ENCODE data around the gene C16orf46. TPM values are rescaled to one million over a fixed set of nuclear protein-coding genes. Genes with fewer than 3 reads are reported as not detected.

The C16orf46 gene
- total and polyA plus RNA-seq, 2 experiments from 2014 or later = 0.59 to 1.4 TPM

DNA sequence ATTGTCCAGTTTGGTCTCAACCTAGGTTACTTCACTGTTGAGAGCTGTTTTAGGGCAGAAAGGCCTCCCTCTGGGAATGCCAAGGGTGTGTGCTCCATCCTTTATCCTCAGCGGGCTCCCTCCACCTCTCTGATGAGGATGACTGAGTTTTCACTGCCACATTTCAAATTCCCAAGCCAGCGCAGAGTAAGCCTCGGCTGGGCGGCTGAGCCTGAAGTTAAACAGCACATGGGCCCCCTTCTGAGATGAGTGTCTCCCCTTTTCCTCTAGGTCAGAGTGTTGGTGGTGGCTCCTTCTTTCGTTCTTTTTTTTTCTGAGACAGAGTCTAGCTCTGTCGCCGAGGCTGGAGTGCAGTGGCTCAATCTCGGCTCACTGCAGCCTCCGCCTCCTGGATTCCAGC is 24.7 kb upstream of the C16orf46 start:
- no peak for ATAC-seq
- no peaks in the 10 kb centered on the region for H4K20me1 ChIP-seq (replicated peaks; ENCODE audit: insufficient read depth)
- no peaks in the 10 kb centered on the region for H3F3A ChIP-seq (replicated peaks; ENCODE audit: low read depth)
- Mint-ChIP-seq H3K4me1 (peaks cover 2% of the 10 kb centered on the region; the same call in 2 of the 3 replicates), H3K36me3 (ENCODE audit: low read depth) (no peaks in the 10 kb centered on the region), H3K4me3 (no peak overlapping the region), H3K27ac (no peak overlapping the region), H3K9me3 (no peaks in the 10 kb centered on the region; the same call in 2 of the 3 replicates), H3K27me3 (ENCODE audit: insufficient read depth, low read depth, poor library complexity) (peaks cover 2% of the 10 kb centered on the region)
- H2AFZ ChIP-seq = no peak overlapping the region
- H3K9me2 ChIP-seq (ENCODE audit: insufficient read depth) = peaks cover 6% of the 10 kb centered on the region; the same call in 1 of the 2 replicates
- no peaks in the 10 kb centered on the region for H3K36me3 ChIP-seq (ENCODE audit: insufficient read depth)
- H3K79me2 ChIP-seq (replicated peaks; ENCODE audit: insufficient read depth) = no peaks in the 10 kb centered on the region
- DNase-seq (ENCODE audit: low spot score) = no peak
- H3K4me3 ChIP-seq = no peak overlapping the region
- no peak overlapping the region for H3K4me2 ChIP-seq
- no peaks in the 10 kb centered on the region for H3K4me1 ChIP-seq (ENCODE audit: insufficient read depth)
- H3K27me3 ChIP-seq (ENCODE audit: insufficient read depth) = no peaks in the 10 kb centered on the region
- H3K27ac ChIP-seq (ENCODE audit: low read depth) = no peak overlapping the region
- TF ChIP-seq EZH2 (IDR thresholded peaks at IDR 0.05; ENCODE audit: low read depth, unreplicated experiment) = no peak
- no peak for TF ChIP-seq STAT1 (IDR thresholded peaks at IDR 0.05; ENCODE audit: unreplicated experiment)
- TF ChIP-seq, protein P1, sequence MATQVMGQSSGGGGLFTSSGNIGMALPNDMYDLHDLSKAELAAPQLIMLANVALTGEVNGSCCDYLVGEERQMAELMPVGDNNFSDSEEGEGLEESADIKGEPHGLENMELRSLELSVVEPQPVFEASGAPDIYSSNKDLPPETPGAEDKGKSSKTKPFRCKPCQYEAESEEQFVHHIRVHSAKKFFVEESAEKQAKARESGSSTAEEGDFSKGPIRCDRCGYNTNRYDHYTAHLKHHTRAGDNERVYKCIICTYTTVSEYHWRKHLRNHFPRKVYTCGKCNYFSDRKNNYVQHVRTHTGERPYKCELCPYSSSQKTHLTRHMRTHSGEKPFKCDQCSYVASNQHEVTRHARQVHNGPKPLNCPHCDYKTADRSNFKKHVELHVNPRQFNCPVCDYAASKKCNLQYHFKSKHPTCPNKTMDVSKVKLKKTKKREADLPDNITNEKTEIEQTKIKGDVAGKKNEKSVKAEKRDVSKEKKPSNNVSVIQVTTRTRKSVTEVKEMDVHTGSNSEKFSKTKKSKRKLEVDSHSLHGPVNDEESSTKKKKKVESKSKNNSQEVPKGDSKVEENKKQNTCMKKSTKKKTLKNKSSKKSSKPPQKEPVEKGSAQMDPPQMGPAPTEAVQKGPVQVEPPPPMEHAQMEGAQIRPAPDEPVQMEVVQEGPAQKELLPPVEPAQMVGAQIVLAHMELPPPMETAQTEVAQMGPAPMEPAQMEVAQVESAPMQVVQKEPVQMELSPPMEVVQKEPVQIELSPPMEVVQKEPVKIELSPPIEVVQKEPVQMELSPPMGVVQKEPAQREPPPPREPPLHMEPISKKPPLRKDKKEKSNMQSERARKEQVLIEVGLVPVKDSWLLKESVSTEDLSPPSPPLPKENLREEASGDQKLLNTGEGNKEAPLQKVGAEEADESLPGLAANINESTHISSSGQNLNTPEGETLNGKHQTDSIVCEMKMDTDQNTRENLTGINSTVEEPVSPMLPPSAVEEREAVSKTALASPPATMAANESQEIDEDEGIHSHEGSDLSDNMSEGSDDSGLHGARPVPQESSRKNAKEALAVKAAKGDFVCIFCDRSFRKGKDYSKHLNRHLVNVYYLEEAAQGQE (IDR thresholded peaks at IDR 0.05; ENCODE audit: unreplicated experiment) = no peak
- TF ChIP-seq, protein P2, sequence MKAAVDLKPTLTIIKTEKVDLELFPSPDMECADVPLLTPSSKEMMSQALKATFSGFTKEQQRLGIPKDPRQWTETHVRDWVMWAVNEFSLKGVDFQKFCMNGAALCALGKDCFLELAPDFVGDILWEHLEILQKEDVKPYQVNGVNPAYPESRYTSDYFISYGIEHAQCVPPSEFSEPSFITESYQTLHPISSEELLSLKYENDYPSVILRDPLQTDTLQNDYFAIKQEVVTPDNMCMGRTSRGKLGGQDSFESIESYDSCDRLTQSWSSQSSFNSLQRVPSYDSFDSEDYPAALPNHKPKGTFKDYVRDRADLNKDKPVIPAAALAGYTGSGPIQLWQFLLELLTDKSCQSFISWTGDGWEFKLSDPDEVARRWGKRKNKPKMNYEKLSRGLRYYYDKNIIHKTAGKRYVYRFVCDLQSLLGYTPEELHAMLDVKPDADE (IDR thresholded peaks at IDR 0.05) = no peak
- TF ChIP-seq ZNF114 (CRISPR knock-in tag; IDR thresholded peaks at IDR 0.05) = no peak
- TF ChIP-seq EZH2phosphoT487 (IDR thresholded peaks at IDR 0.05; ENCODE audit: unreplicated experiment) = no peak
- TF ChIP-seq ZNF331 (CRISPR knock-in tag; IDR thresholded peaks at IDR 0.05; ENCODE audit: low read depth) = no peak
- TF ChIP-seq, protein P3, sequence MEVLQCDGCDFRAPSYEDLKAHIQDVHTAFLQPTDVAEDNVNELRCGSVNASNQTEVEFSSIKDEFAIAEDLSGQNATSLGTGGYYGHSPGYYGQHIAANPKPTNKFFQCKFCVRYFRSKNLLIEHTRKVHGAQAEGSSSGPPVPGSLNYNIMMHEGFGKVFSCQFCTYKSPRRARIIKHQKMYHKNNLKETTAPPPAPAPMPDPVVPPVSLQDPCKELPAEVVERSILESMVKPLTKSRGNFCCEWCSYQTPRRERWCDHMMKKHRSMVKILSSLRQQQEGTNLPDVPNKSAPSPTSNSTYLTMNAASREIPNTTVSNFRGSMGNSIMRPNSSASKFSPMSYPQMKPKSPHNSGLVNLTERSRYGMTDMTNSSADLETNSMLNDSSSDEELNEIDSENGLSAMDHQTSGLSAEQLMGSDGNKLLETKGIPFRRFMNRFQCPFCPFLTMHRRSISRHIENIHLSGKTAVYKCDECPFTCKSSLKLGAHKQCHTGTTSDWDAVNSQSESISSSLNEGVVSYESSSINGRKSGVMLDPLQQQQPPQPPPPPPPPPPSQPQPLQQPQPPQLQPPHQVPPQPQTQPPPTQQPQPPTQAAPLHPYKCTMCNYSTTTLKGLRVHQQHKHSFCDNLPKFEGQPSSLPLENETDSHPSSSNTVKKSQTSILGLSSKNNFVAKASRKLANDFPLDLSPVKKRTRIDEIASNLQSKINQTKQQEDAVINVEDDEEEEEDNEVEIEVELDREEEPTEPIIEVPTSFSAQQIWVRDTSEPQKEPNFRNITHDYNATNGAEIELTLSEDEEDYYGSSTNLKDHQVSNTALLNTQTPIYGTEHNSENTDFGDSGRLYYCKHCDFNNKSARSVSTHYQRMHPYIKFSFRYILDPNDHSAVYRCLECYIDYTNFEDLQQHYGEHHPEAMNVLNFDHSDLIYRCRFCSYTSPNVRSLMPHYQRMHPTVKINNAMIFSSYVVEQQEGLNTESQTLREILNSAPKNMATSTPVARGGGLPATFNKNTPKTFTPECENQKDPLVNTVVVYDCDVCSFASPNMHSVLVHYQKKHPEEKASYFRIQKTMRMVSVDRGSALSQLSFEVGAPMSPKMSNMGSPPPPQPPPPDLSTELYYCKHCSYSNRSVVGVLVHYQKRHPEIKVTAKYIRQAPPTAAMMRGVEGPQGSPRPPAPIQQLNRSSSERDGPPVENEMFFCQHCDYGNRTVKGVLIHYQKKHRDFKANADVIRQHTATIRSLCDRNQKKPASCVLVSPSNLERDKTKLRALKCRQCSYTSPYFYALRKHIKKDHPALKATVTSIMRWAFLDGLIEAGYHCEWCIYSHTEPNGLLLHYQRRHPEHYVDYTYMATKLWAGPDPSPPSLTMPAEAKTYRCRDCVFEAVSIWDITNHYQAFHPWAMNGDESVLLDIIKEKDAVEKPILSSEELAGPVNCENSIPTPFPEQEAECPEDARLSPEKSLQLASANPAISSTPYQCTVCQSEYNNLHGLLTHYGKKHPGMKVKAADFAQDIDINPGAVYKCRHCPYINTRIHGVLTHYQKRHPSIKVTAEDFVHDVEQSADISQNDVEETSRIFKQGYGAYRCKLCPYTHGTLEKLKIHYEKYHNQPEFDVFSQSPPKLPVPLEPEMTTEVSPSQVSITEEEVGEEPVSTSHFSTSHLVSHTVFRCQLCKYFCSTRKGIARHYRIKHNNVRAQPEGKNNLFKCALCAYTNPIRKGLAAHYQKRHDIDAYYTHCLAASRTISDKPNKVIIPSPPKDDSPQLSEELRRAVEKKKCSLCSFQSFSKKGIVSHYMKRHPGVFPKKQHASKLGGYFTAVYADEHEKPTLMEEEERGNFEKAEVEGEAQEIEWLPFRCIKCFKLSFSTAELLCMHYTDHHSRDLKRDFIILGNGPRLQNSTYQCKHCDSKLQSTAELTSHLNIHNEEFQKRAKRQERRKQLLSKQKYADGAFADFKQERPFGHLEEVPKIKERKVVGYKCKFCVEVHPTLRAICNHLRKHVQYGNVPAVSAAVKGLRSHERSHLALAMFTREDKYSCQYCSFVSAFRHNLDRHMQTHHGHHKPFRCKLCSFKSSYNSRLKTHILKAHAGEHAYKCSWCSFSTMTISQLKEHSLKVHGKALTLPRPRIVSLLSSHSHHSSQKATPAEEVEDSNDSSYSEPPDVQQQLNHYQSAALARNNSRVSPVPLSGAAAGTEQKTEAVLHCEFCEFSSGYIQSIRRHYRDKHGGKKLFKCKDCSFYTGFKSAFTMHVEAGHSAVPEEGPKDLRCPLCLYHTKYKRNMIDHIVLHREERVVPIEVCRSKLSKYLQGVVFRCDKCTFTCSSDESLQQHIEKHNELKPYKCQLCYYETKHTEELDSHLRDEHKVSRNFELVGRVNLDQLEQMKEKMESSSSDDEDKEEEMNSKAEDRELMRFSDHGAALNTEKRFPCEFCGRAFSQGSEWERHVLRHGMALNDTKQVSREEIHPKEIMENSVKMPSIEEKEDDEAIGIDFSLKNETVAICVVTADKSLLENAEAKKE (CRISPR knock-in tag; IDR thresholded peaks at IDR 0.05) = no peak
- TF ChIP-seq POLR2AphosphoS5 (IDR thresholded peaks at IDR 0.05; ENCODE audit: low read depth) = no peak
- TF ChIP-seq, protein P4, sequence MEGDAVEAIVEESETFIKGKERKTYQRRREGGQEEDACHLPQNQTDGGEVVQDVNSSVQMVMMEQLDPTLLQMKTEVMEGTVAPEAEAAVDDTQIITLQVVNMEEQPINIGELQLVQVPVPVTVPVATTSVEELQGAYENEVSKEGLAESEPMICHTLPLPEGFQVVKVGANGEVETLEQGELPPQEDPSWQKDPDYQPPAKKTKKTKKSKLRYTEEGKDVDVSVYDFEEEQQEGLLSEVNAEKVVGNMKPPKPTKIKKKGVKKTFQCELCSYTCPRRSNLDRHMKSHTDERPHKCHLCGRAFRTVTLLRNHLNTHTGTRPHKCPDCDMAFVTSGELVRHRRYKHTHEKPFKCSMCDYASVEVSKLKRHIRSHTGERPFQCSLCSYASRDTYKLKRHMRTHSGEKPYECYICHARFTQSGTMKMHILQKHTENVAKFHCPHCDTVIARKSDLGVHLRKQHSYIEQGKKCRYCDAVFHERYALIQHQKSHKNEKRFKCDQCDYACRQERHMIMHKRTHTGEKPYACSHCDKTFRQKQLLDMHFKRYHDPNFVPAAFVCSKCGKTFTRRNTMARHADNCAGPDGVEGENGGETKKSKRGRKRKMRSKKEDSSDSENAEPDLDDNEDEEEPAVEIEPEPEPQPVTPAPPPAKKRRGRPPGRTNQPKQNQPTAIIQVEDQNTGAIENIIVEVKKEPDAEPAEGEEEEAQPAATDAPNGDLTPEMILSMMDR (conservative IDR thresholded peaks at IDR 0.05; ENCODE audit: low read depth in 2 of 2) = no peak
- TF ChIP-seq CREB1 (CRISPR knock-in tag; IDR thresholded peaks at IDR 0.05; ENCODE audit: low read depth) = no peak
- TF ChIP-seq NANOG (IDR thresholded peaks at IDR 0.05; ENCODE audit: borderline replicate concordance) = no peak

Data from GM23338 (cell line).